Activated CD4-positive, alpha-beta T cell treated with anti-CD3 and anti-CD28 coated beads, Interleukin-2, amount 50 U/mL, for 48 hours (primary cell): ENCODE data around the gene PRB4.
"Not testable (repeated sequence)": the region's sequence is repeated elsewhere in the genome, so short reads cannot be mapped to it uniquely, and the experiment has no call there.

Source experiments
- DNase-seq, 2 experiments: peaks; one replicate each; pipeline ENCODE4 v3.0.0-alpha.2; 2020

The PRB4 gene

DNA sequence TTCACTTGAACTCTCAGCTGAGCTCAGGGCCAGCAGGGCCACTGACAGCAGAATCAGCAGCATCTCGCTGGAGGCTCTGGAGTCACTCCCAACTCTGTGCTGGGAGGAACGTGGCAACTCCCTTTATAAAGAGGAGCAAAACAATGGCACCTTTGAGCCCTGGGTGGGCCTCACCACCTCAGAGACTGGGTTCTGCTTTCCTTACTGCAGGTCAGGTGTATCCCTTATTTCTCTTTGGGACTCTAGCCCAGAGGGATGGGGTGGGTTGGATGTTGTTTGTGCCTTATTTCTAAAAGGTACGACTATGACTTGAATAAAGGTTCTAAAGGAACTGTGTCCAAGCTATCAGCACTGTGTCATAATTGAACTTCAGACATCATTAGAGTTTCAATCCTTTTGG lies at the start of gene PRB4:
Gene PRB4 (minus strand): TSS at position 101 of the 400 bp plus-strand sequence. CDS start 38 bp downstream, at position 63.
- no peak for DNase-seq

DNA sequence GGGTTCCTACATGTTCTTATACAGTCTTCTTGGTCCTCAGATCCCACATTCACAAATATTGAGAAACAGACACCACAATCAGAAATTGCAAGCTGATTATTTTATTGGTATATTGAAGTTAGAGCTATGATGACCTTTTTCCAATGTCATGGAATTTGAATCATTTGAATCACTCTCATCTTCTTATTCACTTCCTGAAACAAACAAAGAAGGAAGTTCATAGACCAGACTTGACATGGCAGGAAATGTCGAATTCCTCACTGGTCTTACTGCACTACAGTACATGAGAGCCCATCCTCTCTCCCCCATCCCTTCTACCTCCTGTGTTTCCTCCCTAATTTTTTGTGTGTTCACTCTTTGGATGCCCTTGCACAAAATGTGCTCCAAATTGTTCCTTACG lies 41.5 kb upstream of the PRB4 start:
- not testable (repeated sequence) for DNase-seq

DNA sequence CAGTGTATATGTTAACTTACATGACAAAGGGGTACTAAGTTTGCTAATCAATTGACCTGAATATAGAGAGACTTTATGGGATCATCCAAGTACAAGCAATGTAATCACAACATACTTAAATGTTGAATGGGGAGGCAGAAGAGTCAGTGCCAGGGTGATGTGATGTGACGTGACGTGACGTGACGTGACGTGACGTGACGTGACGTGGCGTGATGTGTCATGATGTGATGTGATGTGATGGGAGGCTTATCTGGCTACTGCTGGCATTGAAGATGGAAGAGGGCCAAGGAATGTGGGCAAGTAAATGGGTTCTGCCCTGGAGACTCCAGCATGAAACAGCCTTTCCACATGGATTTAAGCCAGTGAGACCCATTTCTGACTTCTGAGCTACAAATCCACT lies 38.2 kb upstream of the PRB4 start:
- DNase-seq, result no peak

DNA sequence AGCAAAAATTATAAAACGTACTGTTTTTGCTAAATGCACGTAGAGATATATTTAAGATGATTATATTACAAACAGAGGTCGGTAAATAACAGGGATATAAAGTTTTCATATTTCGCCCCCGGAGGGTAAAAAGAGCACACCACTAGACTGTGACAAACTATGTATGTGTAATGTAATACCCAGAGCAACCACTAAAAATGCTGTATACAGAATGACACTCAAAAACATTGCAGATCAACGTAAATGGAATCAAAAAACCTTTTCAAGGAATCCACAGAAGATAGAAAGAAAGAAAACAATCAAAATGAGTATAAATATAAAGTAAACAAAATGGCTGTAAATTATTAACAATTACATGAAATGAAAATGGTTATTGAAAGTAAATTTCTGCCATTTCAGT lies 37.6 kb upstream of the PRB4 start:
- no peak for DNase-seq

DNA sequence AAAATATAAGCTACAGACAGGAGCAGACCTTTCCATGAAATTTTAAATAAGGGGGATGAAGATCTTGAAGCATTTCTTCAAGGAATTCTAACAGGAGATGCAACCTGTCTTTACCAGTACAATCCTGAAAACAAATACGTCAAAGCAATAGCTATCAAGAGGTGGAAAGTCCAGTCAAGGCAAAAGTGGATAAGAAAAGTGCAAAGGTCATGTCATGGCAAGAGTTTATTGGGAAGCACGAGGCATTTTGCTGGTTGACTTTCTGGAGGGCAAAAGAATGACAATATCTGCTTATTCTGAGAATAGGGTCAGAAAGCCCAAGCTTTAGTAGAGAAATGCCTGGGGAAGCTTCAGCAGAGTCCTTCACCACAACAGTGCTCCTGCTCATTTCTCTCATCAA lies 34.3 kb upstream of the PRB4 start:
- DNase-seq, result no peak

DNA sequence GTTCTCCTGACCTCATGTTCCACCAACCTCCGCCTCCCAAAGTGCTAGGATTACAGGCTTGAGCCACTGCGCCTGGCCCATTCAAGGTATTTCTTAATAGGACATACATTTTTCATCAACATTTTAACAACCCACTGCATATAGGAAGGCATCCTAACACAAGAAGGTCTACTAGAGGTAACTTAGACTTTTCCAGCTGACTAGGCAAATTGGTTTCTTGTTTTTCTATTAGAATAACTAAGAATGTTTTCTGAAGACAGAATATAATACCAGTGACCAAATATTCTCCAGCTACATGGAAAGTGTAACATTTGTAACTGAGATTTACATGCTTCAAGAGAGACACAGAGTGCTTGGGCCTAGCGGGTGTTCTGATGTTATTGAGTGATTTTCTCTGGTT lies 14.2 kb upstream of the PRB4 start:
- no peak for DNase-seq

DNA sequence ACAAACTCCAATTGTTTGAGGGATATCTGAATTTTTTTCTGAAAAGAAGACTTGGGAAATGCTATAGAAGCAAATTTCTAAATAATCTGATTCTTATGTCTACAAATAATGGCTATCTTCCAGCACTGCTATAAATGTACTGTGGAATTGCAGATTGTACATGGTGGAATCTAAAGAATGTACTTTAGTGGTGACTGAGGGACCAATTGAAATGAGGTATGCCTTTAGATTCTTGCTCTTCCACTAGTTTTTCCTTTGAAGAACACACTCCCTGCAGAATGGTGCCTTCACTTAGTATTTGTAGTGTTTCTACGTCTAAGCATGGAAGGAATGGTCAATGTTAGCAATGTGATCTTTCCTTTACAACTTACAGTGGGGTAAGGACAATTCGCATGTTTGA lies 11.7 kb upstream of the PRB4 start:
- DNase-seq, result no peak

DNA sequence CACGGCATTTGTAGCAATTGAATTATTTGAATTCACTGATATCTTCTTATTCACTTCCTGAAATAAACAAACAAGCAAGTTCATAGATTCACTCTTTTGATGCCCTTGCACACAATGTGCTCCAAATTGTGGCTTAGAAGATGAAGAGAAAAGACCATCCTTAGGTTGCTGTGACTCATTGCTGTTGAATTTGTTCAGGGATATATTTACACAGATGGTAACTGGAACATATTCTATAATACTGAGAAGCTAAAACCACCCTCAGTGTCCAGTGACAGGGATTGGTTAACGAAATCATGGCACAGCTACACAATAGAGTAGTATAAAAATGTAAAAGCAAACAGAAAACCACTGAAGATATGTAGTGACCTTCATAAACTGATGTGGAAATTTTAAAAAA lies 3.1 kb downstream of the PRB4 start:
- no peak for DNase-seq

DNA sequence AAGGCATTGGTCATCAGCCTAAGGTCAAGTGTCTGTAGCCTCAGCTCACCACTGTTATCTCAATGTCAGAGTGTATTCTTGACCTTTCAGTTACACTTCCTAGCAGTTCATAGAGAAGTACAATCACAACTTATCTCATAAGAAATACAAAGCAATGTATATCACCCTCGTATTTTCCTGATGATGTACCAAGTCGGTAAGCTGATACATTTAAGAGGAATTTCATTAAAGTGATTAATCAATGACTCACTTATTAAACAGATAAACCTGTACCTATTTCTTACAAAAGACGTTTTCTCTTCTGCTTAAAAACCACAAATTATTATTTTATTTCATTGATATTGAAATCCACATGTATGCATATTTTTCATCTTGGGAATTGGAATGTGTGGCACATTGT lies 36.8 kb downstream of the PRB4 start:
- DNase-seq, result no peak

DNA sequence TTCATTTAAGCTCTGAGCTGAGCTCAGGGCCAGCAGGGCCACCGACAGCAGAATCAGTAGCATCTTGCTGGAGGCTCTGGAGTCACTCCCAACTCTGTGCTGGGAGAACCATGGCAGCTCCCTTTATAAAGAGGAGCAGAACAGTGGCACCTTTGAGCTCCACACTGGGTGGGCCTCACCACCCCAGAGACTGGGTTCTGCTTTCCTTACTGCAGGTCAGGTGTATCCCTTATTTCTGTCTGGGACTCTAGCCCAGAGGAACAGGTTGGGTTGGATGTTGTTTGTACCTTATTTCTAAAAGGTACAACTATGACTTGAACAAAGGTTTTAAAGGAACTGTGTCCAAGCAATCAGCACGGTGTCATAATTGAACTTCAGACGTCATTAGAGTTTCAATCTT lies 40.6 kb downstream of the PRB4 start, which contains the start of gene PRB3:
Gene PRB3 (minus strand): TSS at position 101 of the 400 bp plus-strand sequence. CDS start 38 bp downstream, at position 63.
- no peak for DNase-seq

DNA sequence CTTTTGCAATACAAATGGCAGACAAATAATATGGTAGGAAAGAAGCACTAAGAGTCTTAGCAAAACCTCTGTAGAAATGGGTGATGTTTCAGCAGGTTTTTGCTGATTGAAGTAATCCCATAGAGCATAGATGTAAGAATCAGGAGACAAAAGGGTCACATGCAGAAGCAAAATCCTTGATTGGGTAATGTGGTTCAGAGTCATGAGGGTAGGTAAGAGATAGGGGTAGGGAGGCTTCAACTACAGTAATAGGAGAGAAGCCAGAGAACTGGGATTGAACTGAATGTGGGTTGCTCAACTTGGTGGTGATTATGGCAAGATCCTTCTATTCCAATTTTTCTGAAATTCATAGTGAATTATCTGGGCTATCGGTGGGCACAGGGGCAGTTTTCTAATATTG lies 45.7 kb downstream of the PRB4 start:
- DNase-seq, result no peak
